HS-27A (cell line): ENCODE measurements around the gene RDH8.
"Not testable (repeated sequence)": the region's sequence is repeated elsewhere in the genome, so short reads cannot be mapped to it uniquely, and the experiment has no call there.

Source experiments
- DNase-seq: peaks from one replicate; pipeline ENCODE4 v3.0.0-alpha.2; 2012; ENCODE audit warnings: low read depth, missing footprints

Gene RDH8

DNA sequence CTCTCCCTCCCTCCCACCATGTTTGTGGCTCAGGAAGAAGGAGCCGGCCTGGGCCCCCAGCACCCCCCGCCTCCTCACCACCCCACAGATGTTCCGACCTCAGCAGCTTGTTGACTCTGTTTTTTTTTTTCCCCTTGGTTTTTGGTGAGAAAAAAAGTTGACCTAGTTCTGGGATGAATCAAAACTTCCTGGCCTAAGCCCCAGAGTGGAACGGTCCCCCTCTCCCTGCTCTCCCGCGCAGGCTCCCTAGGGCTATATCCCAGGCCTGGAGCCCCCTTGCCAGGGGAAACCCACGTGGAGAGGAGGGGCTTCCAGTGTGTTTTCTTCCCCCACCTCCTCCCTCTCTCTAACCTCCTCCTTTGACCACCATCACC, 7.0 kb upstream of the RDH8 start:
- no peak for DNase-seq

DNA sequence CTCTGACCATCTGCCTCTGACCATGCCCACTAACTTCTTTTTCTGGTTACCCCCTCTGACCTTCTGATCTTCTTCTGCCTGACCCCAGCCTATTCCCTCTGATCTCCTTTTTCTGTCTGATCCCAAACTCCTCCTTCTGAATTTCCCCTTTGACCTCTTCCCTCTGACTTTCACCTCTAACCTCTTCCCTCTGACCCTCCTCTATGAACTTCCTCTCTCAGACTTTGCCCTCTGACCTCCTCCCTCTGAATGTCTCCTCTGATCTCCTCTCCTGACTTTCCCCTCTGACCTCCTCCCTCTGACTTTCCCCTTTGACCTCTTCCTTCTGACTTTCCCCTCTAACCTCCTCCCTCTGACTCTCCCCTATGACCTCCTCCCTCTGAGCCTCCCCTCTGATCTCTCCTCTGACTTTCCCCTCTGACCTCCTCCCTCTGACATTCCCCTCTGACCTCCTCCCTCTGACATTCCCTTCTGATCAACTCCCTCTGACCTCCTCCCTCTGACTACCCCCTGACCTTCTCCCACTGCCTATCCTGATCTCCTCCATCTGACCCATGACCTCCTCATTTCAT, 6.4 kb upstream of the RDH8 start:
- no peak for DNase-seq

DNA sequence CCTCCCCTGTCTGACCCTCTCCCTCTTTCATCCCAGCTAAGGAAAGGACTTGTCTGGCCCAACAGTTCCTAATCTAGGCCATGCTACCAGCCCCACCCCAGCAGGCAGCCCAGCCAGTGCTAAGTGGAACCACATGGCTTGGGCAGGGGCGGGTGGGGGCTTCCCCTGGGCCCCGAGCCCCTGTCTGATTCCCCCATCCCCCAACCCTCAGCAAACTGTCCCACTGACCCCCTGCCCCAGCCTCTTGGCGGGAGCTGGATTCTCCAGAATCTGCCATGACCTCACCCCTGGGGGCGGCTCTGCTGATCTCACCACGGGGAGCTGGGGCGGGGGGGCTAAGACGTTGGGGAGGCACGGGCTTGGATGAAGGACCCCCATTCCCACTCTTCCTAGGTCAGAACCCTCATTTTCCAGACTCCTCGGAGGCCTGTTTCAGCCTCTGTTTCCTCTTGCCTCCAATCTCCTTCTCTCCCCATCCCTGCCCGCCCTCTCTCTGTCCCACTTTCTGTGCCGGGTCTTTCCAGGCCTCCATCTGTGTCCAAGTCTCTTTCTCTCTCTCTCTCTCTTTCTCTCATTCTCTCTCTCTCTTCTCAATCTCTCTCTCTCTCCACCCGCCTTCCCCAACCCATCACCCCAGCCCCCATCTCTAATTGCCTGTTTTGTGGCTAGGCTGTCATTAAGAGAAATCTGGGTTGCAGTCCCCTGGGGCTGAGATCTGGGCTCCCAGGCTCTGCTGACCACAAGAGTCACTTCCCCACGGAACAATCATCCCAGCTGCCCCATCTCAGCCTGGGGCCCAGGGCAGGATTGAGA, 5.7 kb upstream of the RDH8 start:
- DNase-seq, result no peak

DNA sequence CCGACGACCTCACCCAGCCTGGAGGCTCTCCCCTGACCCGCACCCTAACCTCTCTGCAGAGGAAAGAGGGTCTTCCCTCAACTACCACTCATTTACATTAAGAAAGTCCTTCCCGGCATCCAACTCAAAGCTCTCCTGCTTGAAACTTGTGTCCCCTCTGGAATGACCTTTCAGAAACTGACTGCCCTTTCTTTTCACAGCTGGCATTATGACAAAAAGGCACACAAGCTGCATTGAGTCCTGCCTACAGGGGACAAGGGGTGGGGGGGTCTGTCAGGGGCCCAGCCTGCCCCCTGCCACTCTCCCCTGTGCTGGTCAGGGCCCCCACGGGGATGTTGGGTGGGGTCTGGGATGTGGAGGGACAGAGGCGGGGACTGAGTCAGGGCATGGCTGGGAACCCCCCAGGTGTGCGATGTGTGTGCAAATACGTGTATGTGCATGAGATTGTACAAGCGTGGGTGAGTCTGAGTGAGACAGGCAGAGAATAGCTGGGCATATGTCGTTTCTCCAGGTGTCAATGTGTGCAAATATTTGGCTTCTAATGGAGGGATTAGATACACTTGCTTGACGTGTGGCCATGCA, 5.0 kb upstream of the RDH8 start:
- no peak for DNase-seq

DNA sequence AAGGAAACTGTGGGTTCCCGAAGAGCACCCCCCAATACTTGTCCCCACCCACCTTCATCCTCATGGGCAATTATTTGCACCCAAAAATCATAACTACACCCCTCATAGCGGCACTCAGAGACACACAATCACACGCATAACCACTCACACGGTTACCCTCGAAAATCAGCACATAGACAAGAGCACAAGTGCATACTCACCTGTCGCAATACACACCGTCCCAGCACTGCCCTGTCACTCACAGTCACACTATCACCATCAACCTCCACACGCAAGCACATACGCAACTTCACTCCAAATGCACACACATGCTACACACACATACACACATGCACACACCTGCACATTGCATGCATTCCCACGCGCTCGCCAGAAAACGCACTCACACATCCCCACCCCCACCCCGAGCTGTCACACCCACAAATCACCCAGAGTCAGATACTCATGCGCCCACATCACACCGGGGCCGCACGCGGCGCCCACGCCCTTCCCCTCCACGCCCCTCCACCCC, 3.5 kb upstream of the RDH8 start:
- no peak for DNase-seq

DNA sequence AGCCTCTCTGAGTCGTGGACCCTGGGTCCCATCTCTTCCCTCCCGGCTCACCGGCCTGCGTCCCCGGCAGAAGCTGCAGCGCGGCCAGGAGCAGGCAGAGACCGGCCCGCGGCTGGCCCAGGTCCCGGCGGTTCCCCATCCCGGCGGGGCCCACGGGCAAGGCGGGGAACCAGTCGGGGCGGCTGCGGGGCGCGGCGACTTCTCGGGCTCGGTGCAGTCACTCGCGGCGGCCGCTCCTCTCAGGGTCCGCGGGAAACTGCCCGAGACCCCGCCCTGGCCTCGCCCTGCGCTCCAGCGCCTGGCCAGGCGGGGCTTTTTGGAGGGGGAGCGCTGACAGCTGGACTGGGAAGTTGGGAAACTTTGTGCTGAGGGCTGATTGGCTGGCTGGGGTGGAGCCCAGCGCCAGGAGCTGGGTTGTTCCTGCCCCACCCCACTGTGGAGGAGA, 3.0 kb upstream of the RDH8 start, which contains the start of gene COL5A3:
Gene COL5A3, minus strand, starts transcription at position 258 of the 445 bp plus-strand sequence. Its CDS starts 119 bp downstream, at position 139.
- no peak for DNase-seq

DNA sequence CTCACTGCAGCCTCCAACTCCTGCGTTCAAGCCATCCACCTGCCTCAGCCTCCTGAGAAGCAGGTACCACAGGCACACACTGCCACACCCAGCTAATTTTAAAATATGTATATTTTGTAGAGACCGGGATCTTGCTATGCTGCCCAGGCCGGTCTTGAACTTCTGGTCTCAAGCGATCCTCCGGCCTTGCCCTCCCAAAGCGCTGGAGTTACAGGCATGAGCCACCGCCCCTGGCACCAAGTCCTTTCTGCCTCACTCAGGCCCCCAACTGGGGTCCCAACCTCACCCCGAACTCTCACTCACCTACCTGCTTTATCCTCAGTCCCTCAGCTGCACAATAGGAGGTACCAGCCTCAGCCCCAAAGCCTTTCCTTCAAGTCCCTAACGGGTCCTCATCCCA, 2.3 kb upstream of the RDH8 start:
- no peak for DNase-seq

DNA sequence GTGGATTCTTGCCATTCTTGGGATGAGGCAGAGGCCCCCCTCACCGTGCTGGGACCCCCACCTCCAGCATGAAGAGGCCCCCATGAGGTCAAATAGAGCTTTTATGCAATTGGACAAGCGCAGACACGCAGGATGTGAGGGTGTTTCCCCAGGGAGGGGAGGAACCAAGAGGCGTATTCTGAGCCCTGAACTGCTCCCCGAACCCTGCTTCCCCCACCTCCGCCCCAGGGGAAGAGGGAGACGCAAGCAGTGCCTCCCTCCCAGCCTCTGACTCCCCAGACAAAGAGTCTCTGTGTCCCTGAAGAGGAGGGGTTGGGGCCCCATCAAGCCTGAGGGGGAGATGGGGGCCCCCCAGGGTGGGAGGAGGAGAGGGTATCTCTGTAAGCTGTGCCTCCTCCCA, 1.3 kb upstream of the RDH8 start:
- no peak for DNase-seq

DNA sequence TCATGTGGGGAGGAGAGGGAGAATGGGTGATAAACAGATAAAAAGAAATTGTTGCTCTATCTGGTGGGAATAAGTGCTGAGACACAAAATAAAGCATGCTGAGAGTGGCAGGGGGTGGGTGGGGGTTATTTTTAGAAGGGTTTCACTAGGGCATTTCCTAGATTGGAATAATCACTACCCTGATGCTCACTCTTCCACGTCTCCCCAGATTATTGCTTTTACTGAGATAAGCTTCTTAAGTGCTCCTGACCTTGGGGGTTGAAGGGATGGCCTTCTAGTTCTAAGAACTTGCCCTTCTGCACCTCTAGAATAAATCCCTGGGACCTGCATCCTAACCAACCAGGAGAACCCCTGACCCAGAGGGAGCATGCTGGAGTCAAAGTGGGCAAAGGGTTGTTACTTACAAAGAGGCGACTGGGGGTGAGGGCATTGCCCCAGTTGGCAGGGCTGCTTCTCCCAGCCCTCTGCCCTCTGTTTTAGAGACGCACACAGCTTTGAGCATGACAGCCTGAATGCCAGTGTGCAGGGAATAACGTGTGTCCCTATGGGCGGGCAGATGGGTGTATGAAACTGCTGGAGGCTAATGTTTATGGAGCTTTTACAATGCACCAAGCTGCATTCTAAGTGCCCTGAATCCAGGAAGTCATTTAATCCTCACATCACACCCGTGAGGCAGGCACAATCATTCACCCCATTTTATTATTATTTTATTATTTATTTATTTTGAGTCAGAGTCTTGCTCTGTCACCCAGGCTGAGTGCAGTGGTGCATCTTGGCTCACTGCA, 743 bp downstream of the RDH8 start:
- no peak for DNase-seq

DNA sequence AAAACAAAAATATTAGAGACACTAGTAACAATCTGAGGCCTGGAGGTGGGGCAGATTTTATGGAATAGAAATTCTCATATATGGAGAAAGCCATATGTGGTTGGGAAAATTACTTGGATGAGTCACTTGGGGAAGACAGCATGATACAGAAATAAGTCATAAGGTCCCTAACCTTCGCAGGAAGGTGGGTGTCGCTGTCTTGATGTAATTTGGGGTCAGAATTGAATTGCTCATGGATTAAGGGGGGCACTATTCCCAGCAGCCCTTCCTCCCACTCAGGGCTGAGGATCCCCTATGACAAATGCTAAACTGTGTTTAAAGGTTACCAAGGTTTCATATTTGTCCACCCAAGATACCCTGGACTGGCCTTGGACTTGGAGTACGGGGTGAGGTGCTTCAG, 5.0 kb downstream of the RDH8 start:
- DNase-seq, result no peak

DNA sequence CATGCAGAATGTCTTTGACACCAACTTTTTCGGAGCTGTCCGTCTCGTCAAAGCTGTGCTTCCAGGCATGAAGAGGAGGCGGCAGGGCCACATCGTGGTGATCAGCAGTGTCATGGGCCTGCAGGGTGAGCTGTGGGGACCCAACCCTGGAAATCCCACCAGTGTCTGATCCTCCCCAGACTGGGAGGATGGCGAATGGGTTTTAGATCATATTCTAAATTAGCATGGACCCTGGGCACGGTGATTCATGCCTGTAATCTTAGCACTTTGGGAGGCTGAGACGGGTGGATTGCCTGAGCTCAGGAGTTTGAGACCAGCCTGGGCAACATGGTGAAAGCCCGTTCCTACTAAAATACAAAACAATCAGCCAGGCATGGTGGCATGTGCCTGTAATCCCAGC, 5.5 kb downstream of the RDH8 start:
- no peak for DNase-seq

DNA sequence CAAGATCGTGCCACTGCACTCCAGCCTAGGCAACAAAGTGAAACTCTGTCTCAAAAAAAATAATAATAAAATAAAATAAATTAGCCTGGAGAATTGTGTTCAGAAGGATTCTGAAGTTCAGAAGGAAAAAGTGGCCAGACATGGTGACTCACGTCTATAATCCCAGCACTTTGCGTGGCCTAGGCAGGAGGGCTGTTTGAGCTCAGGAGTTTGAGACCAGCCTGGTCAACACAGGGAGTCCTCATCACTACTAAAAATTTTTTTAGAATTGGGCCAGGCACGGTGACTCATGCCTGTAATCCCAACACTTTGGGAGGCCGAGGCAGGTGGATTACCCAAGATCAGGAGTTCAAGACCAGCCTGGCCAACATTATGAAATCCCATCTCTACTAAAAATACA, 6.0 kb downstream of the RDH8 start:
- DNase-seq, result no peak

DNA sequence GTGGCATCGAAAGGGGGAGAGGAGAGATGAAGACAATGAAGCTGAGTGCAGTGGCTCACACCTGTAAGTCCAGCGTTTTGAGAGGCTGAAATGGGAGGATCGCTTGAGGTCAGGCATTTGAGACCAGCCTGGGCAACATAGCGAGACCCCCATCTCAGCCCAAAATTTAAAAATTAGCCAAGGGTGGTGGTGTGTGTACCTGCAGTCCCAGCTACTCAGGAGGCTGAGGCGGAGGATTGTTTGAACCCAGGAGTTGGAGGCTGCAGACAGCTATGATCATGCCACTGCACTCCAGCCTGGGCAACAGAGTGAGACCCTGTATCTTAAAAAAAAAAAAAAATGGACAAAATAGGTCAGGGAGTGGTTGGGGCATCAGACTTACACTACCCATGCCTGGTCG, 7.6 kb downstream of the RDH8 start:
- no peak for DNase-seq

DNA sequence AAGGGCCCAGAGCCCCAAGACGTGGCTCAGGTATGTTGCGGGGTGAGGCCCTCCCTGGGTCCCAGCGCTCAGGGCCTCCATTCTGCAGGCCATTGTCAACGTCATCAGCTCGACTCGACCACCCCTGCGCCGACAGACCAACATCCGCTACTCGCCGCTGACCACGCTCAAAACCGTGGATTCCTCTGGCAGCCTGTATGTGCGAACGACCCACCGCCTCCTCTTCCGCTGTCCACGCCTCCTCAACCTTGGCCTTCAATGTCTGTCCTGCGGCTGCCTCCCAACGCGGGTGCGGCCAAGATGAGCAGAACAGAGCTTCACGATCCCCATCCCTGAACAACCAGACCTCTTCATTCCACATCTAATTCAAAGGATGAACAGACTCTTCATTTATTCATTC, 8.2 kb downstream of the RDH8 start:
- DNase-seq, result no peak

DNA sequence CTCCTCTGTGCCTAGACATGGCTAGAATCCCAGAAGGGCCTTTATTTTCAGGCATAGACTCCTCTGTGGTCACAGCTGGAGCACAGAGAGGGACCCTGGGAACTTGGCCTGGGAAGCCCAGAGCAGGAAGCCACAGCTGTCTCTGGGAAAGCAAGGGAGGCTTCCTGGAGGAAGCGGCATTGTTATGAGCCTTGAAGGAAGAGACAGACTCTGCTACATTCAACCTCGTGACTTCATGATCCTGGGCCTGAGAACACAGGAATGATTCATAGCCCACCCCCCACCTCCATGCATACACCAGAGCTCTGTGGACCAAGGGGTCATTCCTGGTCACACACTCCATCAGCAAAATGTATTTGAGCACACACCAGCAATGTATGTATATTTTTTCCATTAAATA, 8.6 kb downstream of the RDH8 start:
- DNase-seq, result no peak

DNA sequence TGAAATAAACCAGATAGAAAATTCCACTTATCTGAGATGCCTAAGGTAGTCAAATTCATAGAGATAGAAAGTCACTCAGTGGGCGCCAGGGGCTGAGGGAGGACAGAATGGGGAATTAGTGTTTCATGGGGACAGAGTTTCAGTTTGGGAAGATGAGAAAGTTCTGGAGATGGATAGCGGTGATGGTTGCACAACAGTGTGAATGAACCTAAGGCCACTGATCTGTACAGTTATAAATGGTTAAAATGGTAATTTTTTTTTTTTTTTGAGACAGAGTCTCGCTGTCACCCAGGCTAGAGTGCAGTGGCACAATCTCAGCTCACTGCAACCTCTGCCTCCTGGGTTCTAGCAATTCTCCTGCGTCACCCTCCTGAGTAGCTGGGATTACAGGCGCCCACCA, 9.8 kb downstream of the RDH8 start:
- DNase-seq, result not testable (repeated sequence)

DNA sequence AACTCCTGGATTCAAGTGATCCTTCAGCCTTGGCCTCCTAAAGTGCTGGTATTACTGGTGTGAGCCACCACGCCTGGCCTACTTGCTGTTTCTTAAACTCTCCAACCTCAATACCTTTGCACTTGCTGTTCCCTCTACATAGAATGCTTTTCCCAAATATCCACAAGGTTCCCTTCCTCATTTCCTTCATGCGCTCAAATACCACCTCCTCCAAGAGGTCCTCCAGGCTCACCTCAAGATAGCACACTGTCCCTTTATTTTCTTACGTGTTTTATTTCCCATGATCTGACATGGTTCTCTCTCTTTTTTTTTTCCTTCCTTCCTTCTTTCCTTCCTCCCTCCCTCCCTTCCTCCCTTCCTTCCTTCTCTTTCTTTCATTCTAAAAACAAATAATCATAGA, 13.5 kb downstream of the RDH8 start:
- DNase-seq, result no peak

DNA sequence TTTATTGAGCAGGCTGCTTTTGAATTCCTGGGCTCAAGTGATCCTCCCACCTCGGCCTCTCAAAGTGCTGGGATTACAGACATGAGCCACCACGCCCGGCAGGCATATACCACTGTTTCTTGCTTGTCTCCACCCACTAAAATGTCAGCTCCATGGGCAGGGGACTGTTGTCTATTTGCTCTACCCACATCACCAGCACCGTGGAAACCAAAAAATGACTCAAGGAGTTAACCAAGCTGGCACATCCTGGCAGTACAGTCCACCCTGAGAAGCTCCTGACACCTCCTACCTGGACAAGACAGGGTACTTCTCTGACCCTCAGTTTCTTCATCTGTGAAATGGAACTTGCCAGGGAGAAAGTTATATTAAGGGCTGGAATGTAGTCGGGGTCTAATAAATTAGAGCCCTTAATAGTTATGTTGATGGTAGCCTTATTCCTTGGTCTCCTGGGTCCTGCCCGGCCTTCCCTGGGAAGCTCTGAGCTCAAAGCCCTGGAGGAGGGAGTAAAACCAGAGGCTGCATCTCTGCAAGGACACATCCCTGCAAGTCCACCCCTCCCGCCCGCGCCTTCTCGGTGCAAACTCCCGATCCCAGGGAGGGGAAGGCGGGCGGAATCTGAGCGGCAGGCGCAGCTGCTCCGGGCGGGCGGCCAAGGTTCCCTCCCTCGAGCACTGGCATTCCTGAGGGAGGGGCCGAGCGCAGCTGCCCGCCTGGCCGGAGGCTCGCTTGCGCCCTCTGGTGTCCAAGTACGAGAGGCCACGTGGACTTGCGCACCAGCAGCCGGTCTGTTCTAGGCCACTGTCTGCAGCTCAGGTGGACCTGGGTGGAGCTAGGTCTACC, 14.1 kb downstream of the RDH8 start:
- peak; percentile 68 for DNase-seq

DNA sequence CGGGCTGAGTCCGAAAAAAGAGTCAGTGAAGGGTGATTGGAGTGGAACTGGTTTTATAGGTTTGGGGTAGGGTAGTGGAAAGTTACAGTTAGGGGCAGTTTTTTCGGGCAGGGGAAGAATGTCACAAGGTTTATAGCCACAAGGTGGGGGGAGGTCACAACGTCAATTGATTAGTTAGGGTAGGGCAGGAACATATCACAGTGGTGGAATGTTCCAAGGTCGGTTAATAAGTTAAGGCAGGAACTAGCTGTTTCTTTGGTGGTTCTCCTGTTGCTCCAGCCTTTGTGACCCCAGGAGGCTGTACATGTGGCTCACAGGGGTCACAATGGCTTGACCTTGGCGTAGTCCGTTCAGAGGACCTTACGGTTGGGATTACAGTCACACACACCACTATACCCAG, 20.3 kb downstream of the RDH8 start:
- DNase-seq, result no peak

DNA sequence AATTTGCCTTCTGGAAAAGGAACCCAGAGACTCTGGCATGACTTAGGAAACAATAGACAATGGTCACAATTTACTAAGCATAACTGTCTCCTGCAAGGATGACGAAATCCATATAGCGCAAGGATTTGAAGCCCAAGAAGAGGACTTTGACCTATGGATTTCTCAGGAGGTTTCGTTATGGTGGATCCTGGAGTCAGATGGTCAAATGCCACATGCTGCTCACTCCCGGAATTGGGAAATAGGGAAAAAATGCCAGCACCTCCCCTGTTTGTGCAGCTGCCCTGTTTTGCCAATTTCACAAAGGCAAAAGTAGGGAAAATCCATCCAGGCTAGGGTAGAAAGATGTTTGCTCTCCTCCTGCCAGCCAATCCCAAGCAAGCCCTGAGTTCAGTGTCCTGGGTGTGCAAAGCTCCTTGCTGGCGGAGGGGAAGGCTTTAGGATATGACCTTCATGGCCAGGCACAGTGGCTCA, 23.4 kb downstream of the RDH8 start:
- no peak for DNase-seq

DNA sequence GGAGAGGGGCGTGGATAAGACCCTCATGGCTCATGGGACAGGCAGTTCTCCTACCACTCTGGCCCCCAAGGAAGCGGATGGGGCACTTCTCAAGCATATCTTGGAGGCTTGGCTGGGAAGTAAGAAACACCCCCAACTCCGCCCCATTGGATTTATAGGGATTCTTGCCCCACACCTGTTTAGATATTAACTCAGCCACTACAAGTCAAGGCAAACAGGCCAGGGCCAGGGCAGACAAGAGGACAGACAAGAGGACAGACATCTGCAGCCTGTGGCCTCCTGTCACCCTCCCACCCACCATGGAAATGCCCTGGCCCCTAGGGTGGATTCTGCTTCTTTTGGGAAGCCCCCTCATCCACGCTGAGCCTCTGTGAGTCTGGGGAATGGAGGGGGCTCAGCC, 24.1 kb downstream of the RDH8 start:
- no peak for DNase-seq
